GM20000 (cell line): Measurements from ENCODE around the gene DPP3.
"Not testable (repeated sequence)": the region's sequence is repeated elsewhere in the genome, so short reads cannot be mapped to it uniquely, and the experiment has no call there.

Experiments
- DNase-seq: peaks from one replicate; pipeline ENCODE4 v3.0.0; 2012; ENCODE audit warnings: low spot score
- CTCF ChIP-seq: IDR thresholded peaks from 2 replicates; pipeline ENCODE4 v1.5.1; 2012; ENCODE audit warnings: mild to moderate bottlenecking, control low read depth; ENCODE audit errors: extremely low read depth, missing control alignments

DPP3 gene

GRCh38 chr11:66529655-66530054 lies 49.4 kb downstream of the DPP3 start:
- no peak for TF ChIP-seq CTCF
- no peak for DNase-seq

- TF ChIP-seq CTCF, result no peak
- DNase-seq, result no peak
Measured at GRCh38 chr11:66530927-66531709, 50.9 kb downstream of the DPP3 start.

GRCh38 chr11:66531841-66532240 lies 51.6 kb downstream of the DPP3 start:
- no peak for DNase-seq
- TF ChIP-seq CTCF, result no peak

- no peak for DNase-seq
- no peak for TF ChIP-seq CTCF
Measured at GRCh38 chr11:66532784-66533183, 52.5 kb downstream of the DPP3 start.

- no peak for DNase-seq
- TF ChIP-seq CTCF, result no peak
Measured at GRCh38 chr11:66539170-66539869, 59.1 kb downstream of the DPP3 start.

DNA sequence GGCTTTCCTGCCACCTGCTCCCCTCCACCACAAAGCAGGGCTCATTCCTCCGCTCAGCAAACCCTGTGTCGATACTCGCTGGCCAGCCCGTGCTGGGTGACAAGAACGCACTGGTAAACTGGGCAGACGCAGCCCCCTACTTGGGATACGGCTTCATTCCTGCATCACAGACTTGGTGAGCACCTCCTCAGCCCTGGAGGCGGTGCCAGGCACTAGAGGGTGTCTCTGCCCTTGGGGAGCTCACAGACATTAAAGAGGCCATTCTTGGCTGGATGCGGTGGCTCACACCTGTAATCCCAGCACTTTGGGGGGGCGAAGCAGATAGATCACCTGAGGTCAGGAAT lies 59.6 kb downstream of the DPP3 start:
- no peak for DNase-seq
- no peak for TF ChIP-seq CTCF

GRCh38 chr11:66540598-66540997 lies 60.4 kb downstream of the DPP3 start:
- not testable (repeated sequence) for DNase-seq

DNA sequence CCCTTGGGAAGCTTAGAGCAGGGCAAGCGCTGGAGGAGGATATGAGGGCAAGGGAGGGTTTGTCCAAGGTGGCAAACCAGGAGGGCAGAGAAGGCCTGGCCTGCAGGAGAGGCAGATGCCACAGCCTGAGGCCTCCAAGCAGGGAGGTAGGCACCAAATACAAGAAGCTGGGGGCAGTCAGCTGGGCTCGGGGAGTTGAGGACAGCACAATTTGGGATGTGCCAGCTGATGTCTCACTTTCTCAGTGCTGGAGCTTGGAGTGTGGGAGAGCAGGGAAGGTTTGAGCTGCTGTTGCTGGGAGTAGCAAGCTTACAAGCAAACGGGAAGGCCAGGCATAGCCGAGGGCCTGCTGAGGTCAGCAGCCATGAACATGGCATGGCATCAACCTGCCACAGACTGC lies 61.7 kb downstream of the DPP3 start:
- DNase-seq, result no peak
- no peak for TF ChIP-seq CTCF
